ENCODE results near the gene OR9K2. TPM values are rescaled to one million over a fixed set of nuclear protein-coding genes. Genes with fewer than 3 reads are reported as not detected.

OR9K2 gene
- total RNA-seq (2021), result not detected in 2 replicates
- not detected for Bru-seq, nascent RNA
- not detected for BruChase-seq, experiment 1, labeled RNA remaining after a 2-hour chase
- BruChase-seq, experiment 2, labeled RNA remaining after a 6-hour chase, result not detected
- long read RNA-seq, result 0 reads

GRCh38 chr12:55126106-55126505 is at the start of gene OR9K2:
OR9K2 (plus strand) TSS chr12:55126406; CDS start chr12:55129835, 3,429 bp downstream.
- ChIA-PET POLR2A (ENCODE audit: unreplicated experiment) (no interaction called here), CTCF (no interaction called here)
- intact Hi-C loops (cut with micrococcal nuclease; ENCODE audit: unreplicated experiment), result no loop called here
- no peak within 1 kb of the TSS for H2AFZ ChIP-seq
- TF ChIP-seq EZH2 (IDR thresholded peaks at IDR 0.05; ENCODE audit: low read depth), result no peak
- H3K4me3 ChIP-seq, result no peak within 1 kb of the TSS
- no peaks in the 10 kb centered on the region for H3K27me3 ChIP-seq (ENCODE audit: insufficient read depth, low read depth)
- H3F3A ChIP-seq (ENCODE audit: insufficient read depth, low read depth), result no peaks in the 10 kb centered on the region
- H3K27ac ChIP-seq, result no peak within 1 kb of the TSS
- H4K20me1 ChIP-seq (ENCODE audit: insufficient read depth), result no peaks in the 10 kb centered on the region
- no peaks in the 10 kb centered on the region for H3K36me3 ChIP-seq (ENCODE audit: low read depth)
- 0 out of 2 replicates have a peak, but pooled peaks cover 3% of the 10 kb centered on the region for H3K9me3 ChIP-seq (ENCODE audit: insufficient read depth, low read depth)
- H3K4me2 ChIP-seq, result no peak within 1 kb of the TSS
- no peaks in the 10 kb centered on the region for H3K9me2 ChIP-seq (ENCODE audit: insufficient read depth)
- no peaks in the 10 kb centered on the region for H3K79me2 ChIP-seq (ENCODE audit: low read depth)
- no peak for DNase-seq
- no TSS peak for BruUV-seq (replicated peaks)
- no peaks in the 10 kb centered on the region for H3K4me1 ChIP-seq (replicated peaks; ENCODE audit: insufficient read depth)

DNA sequence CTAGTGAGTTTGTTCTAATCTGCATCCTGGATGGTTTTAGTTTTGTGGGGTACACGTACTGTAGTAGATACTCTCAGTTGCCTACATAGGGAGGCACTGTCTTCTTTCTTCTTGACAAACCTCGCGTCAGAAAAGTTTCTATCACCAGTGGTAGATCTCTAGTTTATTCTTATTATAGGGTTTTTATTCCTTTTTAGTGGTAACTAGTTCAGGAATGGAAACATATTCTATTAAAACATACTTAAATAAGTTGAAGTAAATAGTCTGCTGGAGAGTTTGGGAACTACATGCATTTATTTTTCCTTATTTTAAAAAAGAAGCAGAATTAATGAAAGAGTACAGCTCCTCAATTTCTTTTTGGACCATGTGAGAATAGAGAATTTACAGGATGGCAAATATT is 33.6 kb upstream of the OR9K2 start:
- POLR2A ChIA-PET (ENCODE audit: unreplicated experiment), result no interaction called here
- H3F3A ChIP-seq (ENCODE audit: insufficient read depth, low read depth), result no peaks in the 10 kb centered on the region
- intact Hi-C loops (cut with micrococcal nuclease; ENCODE audit: unreplicated experiment), result no loop called here
- peaks cover 31% of the 10 kb centered on the region for H3K27me3 ChIP-seq (ENCODE audit: insufficient read depth, low read depth)
- H4K20me1 ChIP-seq (ENCODE audit: insufficient read depth), result no peaks in the 10 kb centered on the region
- H3K4me1 ChIP-seq (replicated peaks; ENCODE audit: insufficient read depth), result no peaks in the 10 kb centered on the region
- H3K4me3 ChIP-seq, result no peak overlapping the region
- H3K9me2 ChIP-seq (ENCODE audit: insufficient read depth), result no peaks in the 10 kb centered on the region
- TF ChIP-seq EZH2 (IDR thresholded peaks at IDR 0.05; ENCODE audit: low read depth), result no peak
- TF ChIP-seq, protein P1, sequence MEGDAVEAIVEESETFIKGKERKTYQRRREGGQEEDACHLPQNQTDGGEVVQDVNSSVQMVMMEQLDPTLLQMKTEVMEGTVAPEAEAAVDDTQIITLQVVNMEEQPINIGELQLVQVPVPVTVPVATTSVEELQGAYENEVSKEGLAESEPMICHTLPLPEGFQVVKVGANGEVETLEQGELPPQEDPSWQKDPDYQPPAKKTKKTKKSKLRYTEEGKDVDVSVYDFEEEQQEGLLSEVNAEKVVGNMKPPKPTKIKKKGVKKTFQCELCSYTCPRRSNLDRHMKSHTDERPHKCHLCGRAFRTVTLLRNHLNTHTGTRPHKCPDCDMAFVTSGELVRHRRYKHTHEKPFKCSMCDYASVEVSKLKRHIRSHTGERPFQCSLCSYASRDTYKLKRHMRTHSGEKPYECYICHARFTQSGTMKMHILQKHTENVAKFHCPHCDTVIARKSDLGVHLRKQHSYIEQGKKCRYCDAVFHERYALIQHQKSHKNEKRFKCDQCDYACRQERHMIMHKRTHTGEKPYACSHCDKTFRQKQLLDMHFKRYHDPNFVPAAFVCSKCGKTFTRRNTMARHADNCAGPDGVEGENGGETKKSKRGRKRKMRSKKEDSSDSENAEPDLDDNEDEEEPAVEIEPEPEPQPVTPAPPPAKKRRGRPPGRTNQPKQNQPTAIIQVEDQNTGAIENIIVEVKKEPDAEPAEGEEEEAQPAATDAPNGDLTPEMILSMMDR (conservative IDR thresholded peaks at IDR 0.05), result no peak; the same call in 1 of the 2 replicates
- no peaks in the 10 kb centered on the region for H3K36me3 ChIP-seq (ENCODE audit: low read depth)
- CTCF ChIA-PET, result no interaction called here
- DNase-seq, result no peak
- no TSS peak for BruUV-seq (replicated peaks)
- no peak overlapping the region for H3K27ac ChIP-seq
- no peak overlapping the region for H2AFZ ChIP-seq
- H3K4me2 ChIP-seq, result no peak overlapping the region
- H3K9me3 ChIP-seq (ENCODE audit: insufficient read depth, low read depth), result no peaks in the 10 kb centered on the region
- no peaks in the 10 kb centered on the region for H3K79me2 ChIP-seq (ENCODE audit: low read depth)

DNA sequence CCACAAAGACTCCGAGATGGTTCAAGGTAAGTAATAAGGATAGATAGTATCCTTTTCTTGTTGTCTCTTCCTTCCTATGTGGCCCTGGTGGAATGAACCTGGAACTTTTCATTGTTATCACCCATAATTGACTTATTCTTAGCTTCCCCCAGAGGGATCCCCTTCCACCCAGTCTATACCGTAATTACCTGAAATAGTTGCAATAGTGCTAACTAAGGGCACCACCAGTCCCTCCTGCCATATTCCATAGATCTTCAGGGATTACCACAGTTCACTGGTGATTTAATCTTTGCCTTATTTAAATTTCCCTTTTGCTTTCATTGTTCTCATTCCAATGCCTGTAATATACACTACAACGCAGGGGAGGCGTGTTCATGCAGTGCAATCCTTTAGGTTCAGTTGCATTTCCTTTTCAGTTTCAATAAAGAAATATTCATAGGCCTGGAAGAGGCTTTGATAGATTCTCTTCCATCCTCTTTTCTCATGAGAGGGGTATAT is 13.8 kb upstream of the OR9K2 start:
- H3K36me3 ChIP-seq (ENCODE audit: low read depth), result no peaks in the 10 kb centered on the region
- no peak overlapping the region for H3K4me3 ChIP-seq
- no peaks in the 10 kb centered on the region for H3K9me2 ChIP-seq (ENCODE audit: insufficient read depth)
- POLR2A ChIA-PET (ENCODE audit: unreplicated experiment), result no interaction called here
- H3K27me3 ChIP-seq (ENCODE audit: insufficient read depth, low read depth), result peaks cover 29% of the 10 kb centered on the region
- H3K79me2 ChIP-seq (ENCODE audit: low read depth), result no peaks in the 10 kb centered on the region
- no peak overlapping the region for H3K27ac ChIP-seq
- H3K4me1 ChIP-seq (replicated peaks; ENCODE audit: insufficient read depth), result no peaks in the 10 kb centered on the region
- no peak for TF ChIP-seq EZH2 (IDR thresholded peaks at IDR 0.05; ENCODE audit: low read depth)
- TF ChIP-seq, protein P1 (conservative IDR thresholded peaks at IDR 0.05), result no peak
- no peaks in the 10 kb centered on the region for H3F3A ChIP-seq (ENCODE audit: insufficient read depth, low read depth)
- intact Hi-C loops (cut with micrococcal nuclease; ENCODE audit: unreplicated experiment), result no loop called here
- no peak for DNase-seq
- no TSS peak for BruUV-seq (replicated peaks)
- H2AFZ ChIP-seq, result no peak overlapping the region
- H4K20me1 ChIP-seq (ENCODE audit: insufficient read depth), result no peaks in the 10 kb centered on the region
- H3K4me2 ChIP-seq, result no peak overlapping the region
- peaks cover 3% of the 10 kb centered on the region; the same call in 1 of the 2 replicates for H3K9me3 ChIP-seq (ENCODE audit: insufficient read depth, low read depth)
- CTCF ChIA-PET, result no interaction called here

DNA sequence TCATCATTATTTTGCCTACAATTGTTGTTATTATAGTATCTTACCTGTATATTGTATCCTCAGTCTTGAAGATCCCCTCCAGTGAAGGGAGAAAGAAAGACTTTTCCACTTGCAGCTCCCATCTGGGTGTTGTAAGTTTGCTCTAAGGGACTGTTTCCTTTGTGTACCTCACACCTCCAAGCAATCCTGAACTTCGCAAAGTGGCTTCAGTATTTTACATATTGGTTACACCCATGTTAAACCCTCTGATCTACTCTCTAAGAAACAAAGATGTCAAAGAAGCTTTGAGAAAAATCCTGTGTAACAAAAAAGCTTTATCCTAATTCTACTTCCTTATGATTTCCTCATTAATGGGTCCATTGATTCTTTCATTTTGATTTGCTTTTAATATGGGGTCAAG is 10.1 kb upstream of the OR9K2 start:
- ChIA-PET POLR2A (ENCODE audit: unreplicated experiment) (no interaction called here), CTCF (no interaction called here)
- peaks cover 29% of the 10 kb centered on the region for H3K27me3 ChIP-seq (ENCODE audit: insufficient read depth, low read depth)
- H3K9me2 ChIP-seq (ENCODE audit: insufficient read depth), result no peaks in the 10 kb centered on the region
- no peak overlapping the region for H3K4me2 ChIP-seq
- BruUV-seq (replicated peaks), result no TSS peak
- no peaks in the 10 kb centered on the region for H3K9me3 ChIP-seq (ENCODE audit: insufficient read depth, low read depth)
- no peak for TF ChIP-seq EZH2 (IDR thresholded peaks at IDR 0.05; ENCODE audit: low read depth)
- TF ChIP-seq, protein P1 (conservative IDR thresholded peaks at IDR 0.05), result no peak
- H3K4me1 ChIP-seq (replicated peaks; ENCODE audit: insufficient read depth), result no peaks in the 10 kb centered on the region
- no peaks in the 10 kb centered on the region for H4K20me1 ChIP-seq (ENCODE audit: insufficient read depth)
- no peaks in the 10 kb centered on the region for H3K36me3 ChIP-seq (ENCODE audit: low read depth)
- intact Hi-C loops (cut with micrococcal nuclease; ENCODE audit: unreplicated experiment), result no loop called here
- H3K79me2 ChIP-seq (ENCODE audit: low read depth), result no peaks in the 10 kb centered on the region
- H3K4me3 ChIP-seq, result no peak overlapping the region
- no peak overlapping the region for H2AFZ ChIP-seq
- H3F3A ChIP-seq (ENCODE audit: insufficient read depth, low read depth), result no peaks in the 10 kb centered on the region
- no peak overlapping the region for H3K27ac ChIP-seq
- no peak for DNase-seq

Data from PC-9 (cell line).